ENCODE results near the gene BABAM2.

DNA sequence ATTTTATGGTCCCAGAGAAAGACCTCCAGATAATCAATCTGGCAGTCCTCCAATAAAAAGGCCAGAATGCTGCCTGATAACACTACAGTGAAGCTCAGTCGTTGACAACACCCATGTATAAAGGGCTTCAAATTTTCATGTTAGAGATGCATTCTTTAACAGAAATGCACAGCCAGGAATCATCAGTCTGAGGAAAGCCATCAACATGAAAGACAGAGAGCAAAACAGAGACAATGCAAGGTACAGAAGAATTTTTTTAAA lies 13.8 kb downstream of the BABAM2 start:
- TF ChIP-seq CTBP1 (IDR thresholded peaks at IDR 0.05; ENCODE audit: borderline replicate concordance), result no peak
- no peak for TF ChIP-seq FOXM1 (IDR thresholded peaks at IDR 0.05; ENCODE audit: borderline replicate concordance)
- TF ChIP-seq L3MBTL2 (conservative IDR thresholded peaks at IDR 0.05), result no peak
- TF ChIP-seq NFRKB (IDR thresholded peaks at IDR 0.05), result no peak

Data from HEK293T (cell line).